GM20431 (cell line): ENCODE results near the gene NOMO2.
"Not testable (repeated sequence)": the region's sequence is repeated elsewhere in the genome, so short reads cannot be mapped to it uniquely, and the experiment has no call there.

Experiments used
- in situ Hi-C: fragments of 300-500 bp; cut with MseI, MboI; formaldehyde crosslinking; loops from one replicate; pipeline ENCODE4 v1.15.0; 2020; ENCODE audit warnings: low sequenced_read_pairs; ENCODE audit not compliant: unreplicated experiment

Gene NOMO2

GRCh38 chr16:18384098-18384636 is 177.7 kb downstream of the NOMO2 start:
- in situ Hi-C loops, result not testable (repeated sequence)

GRCh38 chr16:18382696-18383095 is 179.2 kb downstream of the NOMO2 start:
- in situ Hi-C loops, result not testable (repeated sequence)
